H9 (cell line): ENCODE data around the gene KCNMA1. TPM values are rescaled to one million over a fixed set of nuclear protein-coding genes. Genes with fewer than 3 reads are reported as not detected.

Source experiments
- DNase-seq: peaks from one replicate; pipeline ENCODE4 v3.0.0-alpha.2; 2017
- H2AFZ ChIP-seq: one replicate; pipeline ENCODE4 v1.6.1; 2013; ENCODE audit warnings: mild to moderate bottlenecking, low read length, control low read depth, moderate library complexity
- H2AK5ac ChIP-seq: 2 replicates; pipeline ENCODE4 v1.6.1; 2013; ENCODE audit warnings: low read length, control low read depth, mixed read lengths; ENCODE audit not compliant: insufficient read length
- H2BK120ac ChIP-seq: one replicate; pipeline ENCODE4 v1.6.1; 2013; ENCODE audit warnings: low read depth, mild to moderate bottlenecking, low read length, control low read depth, inconsistent platforms; ENCODE audit not compliant: poor library complexity, severe bottlenecking
- H2BK12ac ChIP-seq: 2 replicates; pipeline ENCODE4 v1.6.1; 2013; ENCODE audit warnings: low read length, control low read depth, mixed read lengths, low read depth; ENCODE audit not compliant: insufficient read length
- H2BK15ac ChIP-seq: 2 replicates; pipeline ENCODE4 v1.6.1; 2013; ENCODE audit warnings: low read depth, low read length, control low read depth
- H2BK20ac ChIP-seq: one replicate; pipeline ENCODE4 v1.6.1; 2013; ENCODE audit warnings: low read depth, mild to moderate bottlenecking, low read length, control low read depth, inconsistent platforms; ENCODE audit not compliant: poor library complexity, severe bottlenecking
- H2BK5ac ChIP-seq: 2 replicates; pipeline ENCODE4 v1.6.1; 2013; ENCODE audit warnings: low read length, control low read depth, mixed read lengths; ENCODE audit not compliant: insufficient read length
- H3K14ac ChIP-seq: 2 replicates; pipeline ENCODE4 v1.6.1; 2013; ENCODE audit warnings: low read length, control low read depth; ENCODE audit not compliant: insufficient read depth
- H3K18ac ChIP-seq: 2 replicates; pipeline ENCODE4 v1.6.1; 2013; ENCODE audit warnings: low read depth, mild to moderate bottlenecking, mixed read lengths, low read length, control low read depth; ENCODE audit not compliant: insufficient read length
- H3K23ac ChIP-seq: 2 replicates; pipeline ENCODE4 v1.6.1; 2013; ENCODE audit warnings: low read length, control low read depth, mixed read lengths, low read depth; ENCODE audit not compliant: insufficient read length
- H3K23me2 ChIP-seq: 2 replicates; pipeline ENCODE4 v1.6.1; 2013; ENCODE audit warnings: low read depth, mild to moderate bottlenecking, mixed read lengths, low read length, control low read depth; ENCODE audit not compliant: insufficient read length, poor library complexity, severe bottlenecking
- H3K27ac ChIP-seq: 2 replicates; pipeline ENCODE4 v1.5.1; 2013; ENCODE audit warnings: low read length, control low read depth, mixed read lengths, low read depth; ENCODE audit not compliant: insufficient read length
- H3K27me3 ChIP-seq: 2 replicates; pipeline ENCODE4 v1.6.1; 2013; ENCODE audit warnings: low read length, control low read depth, inconsistent platforms; ENCODE audit not compliant: insufficient read depth
- H3K4ac ChIP-seq: 2 replicates; pipeline ENCODE4 v1.6.1; 2013; ENCODE audit warnings: low read depth, mild to moderate bottlenecking, control low read depth, inconsistent platforms, low read length, moderate library complexity
- H3K4me1 ChIP-seq: 2 replicates; pipeline ENCODE4 v1.6.1; 2013; ENCODE audit warnings: low read length, control low read depth, inconsistent platforms; ENCODE audit not compliant: insufficient read depth
- H3K4me2 ChIP-seq: 2 replicates; pipeline ENCODE4 v1.6.1; 2013; ENCODE audit warnings: low read length, control low read depth, mixed read lengths; ENCODE audit not compliant: insufficient read length, insufficient read depth
- H3K56ac ChIP-seq: 2 replicates; pipeline ENCODE4 v1.6.1; 2013; ENCODE audit warnings: low read depth, mild to moderate bottlenecking, mixed read lengths, low read length, control low read depth; ENCODE audit not compliant: insufficient read length
- H3K79me1 ChIP-seq: 2 replicates; pipeline ENCODE4 v1.6.1; 2013; ENCODE audit warnings: low read depth, mild to moderate bottlenecking, moderate library complexity, low read length, control low read depth, inconsistent platforms; ENCODE audit not compliant: insufficient read depth, poor library complexity, severe bottlenecking
- H3K79me2 ChIP-seq: 2 replicates; pipeline ENCODE4 v1.6.1; 2013; ENCODE audit warnings: low read length, control low read depth, inconsistent platforms; ENCODE audit not compliant: insufficient read depth
- H3K9ac ChIP-seq: 2 replicates; pipeline ENCODE4 v1.6.1; 2013; ENCODE audit warnings: low read length, control low read depth, mixed read lengths; ENCODE audit not compliant: insufficient read length; ENCODE audit errors: extremely low read depth
- H3K9me3 ChIP-seq: one replicate; pipeline ENCODE4 v1.6.1; 2013; ENCODE audit warnings: low read depth, low read length, inconsistent platforms; ENCODE audit not compliant: control insufficient read depth
- H3T11ph ChIP-seq: one replicate; pipeline ENCODE4 v1.6.1; 2013; ENCODE audit warnings: mild to moderate bottlenecking, low read length, control low read depth, inconsistent platforms
- H4K20me1 ChIP-seq: one replicate; pipeline ENCODE4 v1.6.1; 2013; ENCODE audit not compliant: control insufficient read depth, insufficient read length, insufficient read depth
- H4K5ac ChIP-seq: 2 replicates; pipeline ENCODE4 v1.6.1; 2013; ENCODE audit warnings: low read depth, mild to moderate bottlenecking, mixed read lengths, low read length, control low read depth; ENCODE audit not compliant: insufficient read length
- H4K8ac ChIP-seq: replicated peaks from 2 replicates; pipeline ENCODE4 v1.6.1; 2013; ENCODE audit warnings: low read length, control low read depth, mixed read lengths, low read depth; ENCODE audit not compliant: insufficient read length
- H4K91ac ChIP-seq: 2 replicates; pipeline ENCODE4 v1.6.1; 2013; ENCODE audit warnings: low read depth, mild to moderate bottlenecking, moderate library complexity, mixed read lengths, low read length, control low read depth; ENCODE audit not compliant: insufficient read length
- H3K27ac Mint-ChIP-seq, 3 experiments: 2 replicates in 2 of 3; 3 replicates in 1 of 3; pipeline ENCODE4 v1.8.0; 2020 to 2021; ENCODE audit warnings: mixed read lengths in 3 of 3, mild to moderate bottlenecking in 1 of 3, moderate library complexity in 1 of 3
- H3K27me3 Mint-ChIP-seq: 2 replicates; pipeline ENCODE4 v1.8.0; 2021; ENCODE audit warnings: low read depth, mild to moderate bottlenecking, moderate library complexity, mixed read lengths
- H3K36me3 Mint-ChIP-seq, 3 experiments: 2 replicates in 2 of 3; 3 replicates in 1 of 3; pipeline ENCODE4 v1.8.0; 2020 to 2021; ENCODE audit warnings: low read depth in 3 of 3, mixed read lengths in 3 of 3; ENCODE audit not compliant: insufficient read depth in 1 of 3
- H3K4me1 Mint-ChIP-seq, 2 experiments: 2 replicates each; pipeline ENCODE4 v1.8.0; 2020; ENCODE audit warnings: mixed read lengths in 2 of 2
- H3K4me3 Mint-ChIP-seq, 2 experiments: 2 replicates in 1 of 2; 3 replicates in 1 of 2; pipeline ENCODE4 v1.8.0; 2020 to 2021; ENCODE audit warnings: mild to moderate bottlenecking in 2 of 2, mixed read lengths in 2 of 2, moderate library complexity in 1 of 2
- H3K9me3 Mint-ChIP-seq, 2 experiments: 2 replicates in 1 of 2; 3 replicates in 1 of 2; pipeline ENCODE4 v1.8.0; 2020; ENCODE audit warnings: mild to moderate bottlenecking in 2 of 2, mixed read lengths in 2 of 2, moderate library complexity in 1 of 2
- WGBS: extraction: QIAGEN DNeasy Blood & Tissue Kit; methylation state at CpG from one replicate; pipeline ENCODE4 v1.1.7; 2013; ENCODE audit warnings: missing lambda C conversion rate, low lambda C conversion rate, mixed read lengths; ENCODE audit not compliant: insufficient read length; ENCODE audit errors: extremely low coverage; 5-methylcytosine and 5-hydroxymethylcytosine counted together
- total RNA-seq: library from RNA; stranded (reverse); gene quantifications from 2 replicates; pipeline ENCODE4 v1.2.1, GENCODE V29; 2021
- TF ChIP-seq, protein P1 (sequence below): fragments of 200-600 bp; sonication (generic); conservative IDR thresholded peaks from 3 replicates; pipeline ENCODE4 v1.8.0; 2021; ENCODE audit warnings: antibody characterized with exemption, mild to moderate bottlenecking

The KCNMA1 gene
- total RNA-seq, 1 experiment from 2014 or later = 2.0 TPM

DNA sequence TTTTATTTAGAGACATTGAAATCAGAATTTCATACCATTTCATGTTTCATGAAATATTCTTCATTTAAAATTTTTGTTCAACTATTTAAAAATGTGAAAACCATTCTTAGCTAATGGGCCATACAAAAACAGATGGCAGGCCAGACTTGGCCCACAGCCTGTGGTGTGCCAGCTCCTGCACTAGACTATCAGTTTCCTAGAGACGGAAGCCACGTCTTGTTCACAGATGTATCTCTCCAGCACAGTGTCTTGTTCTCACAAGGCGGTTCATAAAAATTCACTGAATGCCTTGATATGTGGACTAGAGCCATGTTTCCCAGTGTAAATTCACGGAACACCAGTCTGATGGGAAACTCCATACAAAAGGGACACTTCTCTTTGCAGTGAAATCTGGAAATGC lies 216.0 kb downstream of the KCNMA1 start:
- H3K27ac Mint-ChIP-seq = no peak overlapping the region
- no peak overlapping the region for H3K56ac ChIP-seq
- H3K4ac ChIP-seq = no peak overlapping the region
- TF ChIP-seq, protein P1, sequence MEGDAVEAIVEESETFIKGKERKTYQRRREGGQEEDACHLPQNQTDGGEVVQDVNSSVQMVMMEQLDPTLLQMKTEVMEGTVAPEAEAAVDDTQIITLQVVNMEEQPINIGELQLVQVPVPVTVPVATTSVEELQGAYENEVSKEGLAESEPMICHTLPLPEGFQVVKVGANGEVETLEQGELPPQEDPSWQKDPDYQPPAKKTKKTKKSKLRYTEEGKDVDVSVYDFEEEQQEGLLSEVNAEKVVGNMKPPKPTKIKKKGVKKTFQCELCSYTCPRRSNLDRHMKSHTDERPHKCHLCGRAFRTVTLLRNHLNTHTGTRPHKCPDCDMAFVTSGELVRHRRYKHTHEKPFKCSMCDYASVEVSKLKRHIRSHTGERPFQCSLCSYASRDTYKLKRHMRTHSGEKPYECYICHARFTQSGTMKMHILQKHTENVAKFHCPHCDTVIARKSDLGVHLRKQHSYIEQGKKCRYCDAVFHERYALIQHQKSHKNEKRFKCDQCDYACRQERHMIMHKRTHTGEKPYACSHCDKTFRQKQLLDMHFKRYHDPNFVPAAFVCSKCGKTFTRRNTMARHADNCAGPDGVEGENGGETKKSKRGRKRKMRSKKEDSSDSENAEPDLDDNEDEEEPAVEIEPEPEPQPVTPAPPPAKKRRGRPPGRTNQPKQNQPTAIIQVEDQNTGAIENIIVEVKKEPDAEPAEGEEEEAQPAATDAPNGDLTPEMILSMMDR = no peak
- peaks cover 5% of the 10 kb centered on the region; the same call in 1 of the 2 replicates for H3K27me3 Mint-ChIP-seq
- no peak overlapping the region for H3K27ac ChIP-seq
- H3K18ac ChIP-seq = no peak overlapping the region
- H2BK20ac ChIP-seq = no peak overlapping the region
- H3K4me1 Mint-ChIP-seq = no peaks in the 10 kb centered on the region
- WGBS = no CpG with 5 or more reads among the region's 4 CpGs
- no peak overlapping the region for H3K4me3 Mint-ChIP-seq
- no peak overlapping the region for H3K23ac ChIP-seq
- H3K4me1 ChIP-seq = no peaks in the 10 kb centered on the region
- H3K14ac ChIP-seq = no peak overlapping the region
- H3K9me3 ChIP-seq = no peaks in the 10 kb centered on the region
- no peak overlapping the region for H2BK120ac ChIP-seq
- H2AFZ ChIP-seq = no peak overlapping the region
- no peaks in the 10 kb centered on the region for H3K27me3 ChIP-seq
- no peak overlapping the region for H4K91ac ChIP-seq
- no peak overlapping the region for H3K9ac ChIP-seq
- no peaks in the 10 kb centered on the region for H3K36me3 Mint-ChIP-seq
- H3K4me2 ChIP-seq = no peak overlapping the region
- no peak overlapping the region for H4K5ac ChIP-seq
- no peak overlapping the region for H3T11ph ChIP-seq
- H2BK15ac ChIP-seq = no peak overlapping the region
- H3K23me2 ChIP-seq = no peaks in the 10 kb centered on the region
- H3K79me1 ChIP-seq = no peaks in the 10 kb centered on the region
- no peak for DNase-seq
- no peak overlapping the region for H2AK5ac ChIP-seq
- H4K20me1 ChIP-seq = no peaks in the 10 kb centered on the region
- H4K8ac ChIP-seq = no peak overlapping the region
- H3K79me2 ChIP-seq = no peaks in the 10 kb centered on the region
- no peak overlapping the region for H2BK12ac ChIP-seq
- no peak overlapping the region for H2BK5ac ChIP-seq
- no peaks in the 10 kb centered on the region for H3K9me3 Mint-ChIP-seq
